Lower leg skin (tissue), 4 donors: ENCODE results near the gene FHOD3. TPM values are rescaled to one million over a fixed set of nuclear protein-coding genes. Genes with fewer than 3 reads are reported as not detected.

Experiments used
- DNase-seq, 2 donors: peaks; one replicate each; pipeline ENCODE4 v3.0.0-alpha.2; 2019; ENCODE audit warnings: low spot score in 2 of 2
- H3K4me3 ChIP-seq: fragments of 200-600 bp; sonication (generic); 2 replicates; pipeline ENCODE4 v1.5.1; 2017; ENCODE audit warnings: mild to moderate bottlenecking, low read depth; ENCODE audit not compliant: poor library complexity, severe bottlenecking
- POLR2A ChIP-seq, 2 donors: fragments of 450-650 bp; IDR thresholded peaks; one replicate each; pipeline ENCODE4 v1.6.1; 2016 to 2017; ENCODE audit warnings: antibody characterized with exemption in 2 of 2, mild to moderate bottlenecking in 1 of 2, moderate library complexity in 1 of 2
- WGBS, 2 donors: methylation state at CpG; one replicate each; pipeline ENCODE4 v1.1.5; 2018; 5-methylcytosine and 5-hydroxymethylcytosine counted together
- intact Hi-C: fragments of 100-400 bp; cut with DNase I; formaldehyde crosslinking; loops from one replicate; pipeline ENCODE4 v1.15.0; 2023; ENCODE audit warnings: low total_unique reads
- total RNA-seq, 4 donors: library from RNA; depleted of rRNA; stranded (reverse); fragments of >200 nt; gene quantifications; one replicate each; pipeline ENCODE4 v1.1.0, GENCODE V29; 2016
- TF ChIP-seq, protein P1 (sequence below), 3 donors: fragments of 450-650 bp; IDR thresholded peaks; one replicate each; pipeline ENCODE4 v1.5.1; 2016; ENCODE audit warnings: antibody characterized with exemption in 3 of 3, mild to moderate bottlenecking in 3 of 3, moderate library complexity in 2 of 3

Gene FHOD3
- total RNA-seq, 4 donors from 2014 or later: 5.3 to 15.1 (median 7.8) TPM

DNA sequence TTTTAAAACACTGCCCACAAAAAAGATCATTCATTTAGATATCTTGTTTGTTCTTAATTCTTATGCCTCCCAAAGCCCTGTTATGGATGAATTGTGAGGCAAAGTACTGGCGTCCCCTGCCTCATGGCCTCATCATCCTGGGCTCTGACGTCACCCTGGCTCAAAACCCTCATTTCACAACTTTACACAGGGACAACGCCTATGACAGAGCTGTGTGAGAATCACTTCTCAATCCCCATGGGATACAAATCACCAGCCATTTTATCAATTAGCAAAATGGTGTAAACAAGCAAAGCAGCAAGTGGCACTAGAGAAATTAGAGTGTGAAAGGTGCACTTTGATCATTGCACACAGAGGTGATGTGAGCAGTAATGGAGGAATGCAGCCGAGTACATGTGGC is 16.6 kb downstream of the FHOD3 start:
- TF ChIP-seq, protein P1, sequence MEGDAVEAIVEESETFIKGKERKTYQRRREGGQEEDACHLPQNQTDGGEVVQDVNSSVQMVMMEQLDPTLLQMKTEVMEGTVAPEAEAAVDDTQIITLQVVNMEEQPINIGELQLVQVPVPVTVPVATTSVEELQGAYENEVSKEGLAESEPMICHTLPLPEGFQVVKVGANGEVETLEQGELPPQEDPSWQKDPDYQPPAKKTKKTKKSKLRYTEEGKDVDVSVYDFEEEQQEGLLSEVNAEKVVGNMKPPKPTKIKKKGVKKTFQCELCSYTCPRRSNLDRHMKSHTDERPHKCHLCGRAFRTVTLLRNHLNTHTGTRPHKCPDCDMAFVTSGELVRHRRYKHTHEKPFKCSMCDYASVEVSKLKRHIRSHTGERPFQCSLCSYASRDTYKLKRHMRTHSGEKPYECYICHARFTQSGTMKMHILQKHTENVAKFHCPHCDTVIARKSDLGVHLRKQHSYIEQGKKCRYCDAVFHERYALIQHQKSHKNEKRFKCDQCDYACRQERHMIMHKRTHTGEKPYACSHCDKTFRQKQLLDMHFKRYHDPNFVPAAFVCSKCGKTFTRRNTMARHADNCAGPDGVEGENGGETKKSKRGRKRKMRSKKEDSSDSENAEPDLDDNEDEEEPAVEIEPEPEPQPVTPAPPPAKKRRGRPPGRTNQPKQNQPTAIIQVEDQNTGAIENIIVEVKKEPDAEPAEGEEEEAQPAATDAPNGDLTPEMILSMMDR (IDR thresholded peaks at IDR 0.05): no peak
- no peak for TF ChIP-seq POLR2A (IDR thresholded peaks at IDR 0.05)
- WGBS, 2 donors: 51 to 78% methylated on average over 4 of the region's 4 CpGs
- H3K4me3 ChIP-seq: no peak overlapping the region
- intact Hi-C loops: no loop called here
- DNase-seq: peak in 1 of 2 donors; percentile 92

DNA sequence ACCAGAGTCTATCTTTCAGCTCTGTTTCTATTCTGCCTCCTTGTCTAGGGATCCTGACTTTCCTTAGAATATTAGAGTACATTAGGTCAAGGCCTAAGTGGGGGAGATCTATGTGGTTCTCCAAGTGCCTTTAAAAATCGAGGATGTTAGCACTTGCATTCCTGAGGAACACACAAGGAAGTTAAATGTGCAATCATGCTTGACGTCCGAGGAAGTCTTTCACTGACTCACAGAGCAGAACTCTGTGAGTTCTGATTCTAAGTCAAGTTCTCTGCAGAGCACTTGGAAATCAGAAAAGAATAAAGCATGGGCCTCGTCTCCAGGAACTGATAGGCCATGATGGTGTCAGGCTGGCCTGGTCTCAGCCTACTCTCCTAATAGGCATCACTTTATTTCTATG is 17.2 kb downstream of the FHOD3 start:
- no peak for DNase-seq
- WGBS, 2 donors: 50 to 61% methylated on average over 4 of the region's 4 CpGs
- TF ChIP-seq, protein P1 (IDR thresholded peaks at IDR 0.05): no peak
- no peak for TF ChIP-seq POLR2A (IDR thresholded peaks at IDR 0.05)
- intact Hi-C loops: no loop called here
- no peak overlapping the region for H3K4me3 ChIP-seq

DNA sequence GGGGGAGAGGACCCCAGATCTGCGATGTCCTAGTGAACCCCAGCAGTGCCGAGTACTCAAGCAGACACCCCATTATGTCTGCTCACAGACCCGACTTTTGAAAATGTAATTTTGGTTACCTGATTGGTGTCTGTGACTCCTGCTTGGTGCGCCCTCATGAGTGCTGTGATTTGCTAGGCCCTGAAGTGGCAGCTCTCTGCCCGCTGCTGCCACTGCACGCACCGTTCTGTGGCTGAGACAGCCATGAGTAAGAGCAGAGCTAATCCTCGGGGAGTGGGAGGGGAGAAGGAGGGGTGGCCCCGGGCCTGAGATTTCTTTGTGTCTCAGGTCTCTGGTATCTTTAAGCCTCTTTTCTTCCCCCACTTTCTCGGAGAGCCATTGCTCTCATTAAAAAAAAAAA is 18.2 kb downstream of the FHOD3 start:
- 76 to 79% methylated on average over 10 of the region's 10 CpGs for WGBS, 2 donors
- H3K4me3 ChIP-seq: no peak overlapping the region
- no peak for TF ChIP-seq POLR2A (IDR thresholded peaks at IDR 0.05)
- TF ChIP-seq, protein P1 (IDR thresholded peaks at IDR 0.05): no peak
- intact Hi-C loops: no loop called here
- DNase-seq: peak in 1 of 2 donors; percentile 73

DNA sequence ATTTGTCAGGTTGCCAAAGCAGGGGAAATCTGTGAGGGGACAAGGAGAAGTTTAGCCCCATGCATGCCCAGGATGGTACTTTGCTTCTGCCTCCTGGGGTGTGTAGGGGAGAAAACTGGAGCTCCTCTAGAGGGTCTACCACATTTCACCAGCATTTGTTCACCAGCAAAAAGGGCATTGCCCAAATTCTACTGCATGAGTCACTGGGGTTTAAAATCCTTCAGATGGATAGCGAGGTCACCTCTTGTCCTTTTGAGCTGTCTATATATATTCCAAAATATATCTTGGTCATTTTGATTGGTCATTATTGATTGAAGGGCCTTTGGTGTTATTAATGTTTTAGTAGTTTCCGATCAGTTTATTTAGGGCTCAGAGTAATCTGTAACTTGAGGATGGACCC is 18.7 kb downstream of the FHOD3 start:
- DNase-seq: no peak
- TF ChIP-seq, protein P1 (IDR thresholded peaks at IDR 0.05): no peak
- no peak for TF ChIP-seq POLR2A (IDR thresholded peaks at IDR 0.05)
- H3K4me3 ChIP-seq: no peak overlapping the region
- 86 to 97% methylated on average over 2 of the region's 2 CpGs for WGBS, 2 donors
- intact Hi-C loops: no loop called here

DNA sequence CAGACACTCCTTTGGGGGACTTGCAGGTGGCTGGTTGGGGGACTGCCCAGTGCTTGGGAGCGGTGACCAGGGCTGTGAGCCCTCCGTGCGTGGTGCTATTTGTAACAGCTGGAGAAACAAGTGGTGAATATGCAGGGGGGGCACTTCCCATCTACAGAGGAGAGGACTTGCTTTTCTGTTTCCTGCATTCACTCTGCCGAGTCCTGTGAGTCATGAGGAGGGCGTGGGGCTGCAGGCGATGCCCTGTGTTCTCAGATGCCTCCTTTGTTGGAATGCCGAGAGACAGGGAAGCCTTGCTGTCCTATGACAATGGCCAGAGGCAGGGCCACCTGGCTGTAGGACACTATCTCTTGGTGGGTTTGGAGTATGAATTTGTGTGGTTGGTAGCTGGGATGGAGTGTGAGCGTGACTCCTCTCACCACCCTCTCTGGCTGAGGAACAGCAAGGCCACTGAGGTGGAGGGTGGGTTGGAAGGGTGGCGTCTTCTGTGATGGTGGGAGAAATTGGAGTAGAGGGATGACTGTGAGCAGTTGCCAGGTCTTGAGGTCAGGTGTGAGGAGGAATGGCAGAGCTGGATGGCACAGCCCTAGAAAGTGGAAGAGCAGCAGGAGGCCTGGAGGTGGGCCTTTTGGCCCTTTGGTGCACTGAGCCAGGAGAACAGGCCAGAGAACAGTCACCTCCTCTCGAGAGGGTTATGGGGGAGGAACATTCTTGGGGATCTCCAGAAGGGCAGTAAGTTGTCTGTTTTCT is 24.3 kb downstream of the FHOD3 start:
- no peak for TF ChIP-seq POLR2A (IDR thresholded peaks at IDR 0.05)
- TF ChIP-seq, protein P1 (IDR thresholded peaks at IDR 0.05): no peak
- no peak overlapping the region for H3K4me3 ChIP-seq
- DNase-seq: peak in 1 of 2 donors; percentile 9
- intact Hi-C loops: no loop called here
- 55 to 62% methylated on average over 9 to 10 of the region's 10 CpGs for WGBS, 2 donors

DNA sequence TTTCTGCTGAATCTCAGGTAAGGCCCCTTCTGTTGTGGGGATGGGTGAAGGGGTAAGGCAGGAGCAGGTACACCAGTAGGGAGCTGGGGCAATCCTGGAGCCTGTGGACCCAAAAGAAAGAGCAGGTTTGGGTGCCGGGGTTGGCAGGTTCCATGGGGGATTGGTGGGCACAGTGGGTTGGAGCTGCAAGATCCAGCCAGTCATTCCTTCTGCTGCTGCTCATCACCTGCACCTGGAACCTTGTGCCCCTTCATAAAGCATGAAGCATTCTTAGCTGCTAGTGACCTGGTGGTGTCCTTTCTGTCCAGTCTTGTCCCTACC is 24.9 kb downstream of the FHOD3 start:
- intact Hi-C loops: no loop called here
- H3K4me3 ChIP-seq: no peak overlapping the region
- TF ChIP-seq, protein P1 (IDR thresholded peaks at IDR 0.05): no peak
- no peak for TF ChIP-seq POLR2A (IDR thresholded peaks at IDR 0.05)
- WGBS, 2 donors: 86 to 94% methylated on average over 1 of the region's 1 CpG
- DNase-seq: no peak
